Measurements from ENCODE around the gene SLITRK4. TPM values are rescaled to one million over a fixed set of nuclear protein-coding genes. Genes with fewer than 3 reads are reported as not detected.

The SLITRK4 gene
- polyA plus RNA-seq, 1 donor from 2014 or later, result 4.5 TPM

GRCh38 chrX:143674926-143675325 lies 39.0 kb upstream of the SLITRK4 start:
- H3K27me3 ChIP-seq (ENCODE audit: insufficient read depth, low read depth, low read length), result no peaks in the 10 kb centered on the region
- H3K27ac ChIP-seq (ENCODE audit: low read length), result no peak overlapping the region
- no peaks in the 10 kb centered on the region for H4K20me1 ChIP-seq (ENCODE audit: insufficient read depth)
- TF ChIP-seq EP300 (conservative IDR thresholded peaks at IDR 0.05; ENCODE audit: poor library complexity, severe bottlenecking) (no peak), CTCF (IDR thresholded peaks at IDR 0.05; ENCODE audit: poor library complexity, severe bottlenecking) (no peak), RAD21 (conservative IDR thresholded peaks at IDR 0.05) (no peak), SMC3 (conservative IDR thresholded peaks at IDR 0.05; ENCODE audit: poor library complexity) (no peak), EZH2 (IDR thresholded peaks at IDR 0.05; ENCODE audit: borderline replicate concordance, insufficient read depth, low read length, poor library complexity, severe bottlenecking) (no peak), POLR2AphosphoS5 (IDR thresholded peaks at IDR 0.05) (no peak), TAF1 (IDR thresholded peaks at IDR 0.05; ENCODE audit: low read depth) (no peak), MXI1 (conservative IDR thresholded peaks at IDR 0.05; ENCODE audit: poor library complexity, severe bottlenecking) (no peak), REST (IDR thresholded peaks at IDR 0.05; ENCODE audit: borderline replicate concordance) (no peak)
- H3K9ac ChIP-seq (ENCODE audit: low read length), result no peak overlapping the region
- H3F3A ChIP-seq (ENCODE audit: insufficient read depth, low read length, poor library complexity, severe bottlenecking), result no peaks in the 10 kb centered on the region
- H3K9me3 ChIP-seq (ENCODE audit: low read length), result no peaks in the 10 kb centered on the region
- no peak overlapping the region for H2AFZ ChIP-seq (ENCODE audit: low read depth, low read length)
- H3K4me3 ChIP-seq (ENCODE audit: low read length), result no peak overlapping the region
- no peaks in the 10 kb centered on the region for H3K79me2 ChIP-seq (replicated peaks; ENCODE audit: insufficient read depth, low read length)
- H3K36me3 ChIP-seq (ENCODE audit: insufficient read depth, low read length), result no peaks in the 10 kb centered on the region
- H3K9me2 ChIP-seq (ENCODE audit: insufficient read depth, low read length), result no peaks in the 10 kb centered on the region
- no peak overlapping the region for H3K4me2 ChIP-seq (ENCODE audit: low read length)

GRCh38 chrX:143669395-143669794 lies 33.5 kb upstream of the SLITRK4 start:
- no peaks in the 10 kb centered on the region for H3K9me3 ChIP-seq (ENCODE audit: low read length)
- H3K4me2 ChIP-seq (ENCODE audit: low read length), result no peak overlapping the region
- H3F3A ChIP-seq (ENCODE audit: insufficient read depth, low read length, poor library complexity, severe bottlenecking), result no peaks in the 10 kb centered on the region
- no peaks in the 10 kb centered on the region for H3K79me2 ChIP-seq (replicated peaks; ENCODE audit: insufficient read depth, low read length)
- no peaks in the 10 kb centered on the region for H3K27me3 ChIP-seq (ENCODE audit: insufficient read depth, low read depth, low read length)
- no peaks in the 10 kb centered on the region for H3K36me3 ChIP-seq (ENCODE audit: insufficient read depth, low read length)
- H3K27ac ChIP-seq (ENCODE audit: low read length), result no peak overlapping the region
- H3K9me2 ChIP-seq (ENCODE audit: insufficient read depth, low read length), result no peaks in the 10 kb centered on the region
- H4K20me1 ChIP-seq (ENCODE audit: insufficient read depth), result no peaks in the 10 kb centered on the region
- H2AFZ ChIP-seq (ENCODE audit: low read depth, low read length), result no peak overlapping the region
- TF ChIP-seq TAF1 (IDR thresholded peaks at IDR 0.05; ENCODE audit: low read depth) (no peak), EP300 (conservative IDR thresholded peaks at IDR 0.05; ENCODE audit: poor library complexity, severe bottlenecking) (no peak), CTCF (IDR thresholded peaks at IDR 0.05; ENCODE audit: poor library complexity, severe bottlenecking) (peak; percentile 40), REST (IDR thresholded peaks at IDR 0.05; ENCODE audit: borderline replicate concordance) (no peak), SMC3 (conservative IDR thresholded peaks at IDR 0.05; ENCODE audit: poor library complexity) (peak; percentile 31), POLR2AphosphoS5 (IDR thresholded peaks at IDR 0.05) (no peak), RAD21 (conservative IDR thresholded peaks at IDR 0.05) (peak; percentile 20), MXI1 (conservative IDR thresholded peaks at IDR 0.05; ENCODE audit: poor library complexity, severe bottlenecking) (no peak), EZH2 (IDR thresholded peaks at IDR 0.05; ENCODE audit: borderline replicate concordance, insufficient read depth, low read length, poor library complexity, severe bottlenecking) (no peak)
- no peak overlapping the region for H3K4me3 ChIP-seq (ENCODE audit: low read length)
- H3K9ac ChIP-seq (ENCODE audit: low read length), result no peak overlapping the region
